GM10248 (cell line): ENCODE data around the gene VAMP4.
"Not testable (repeated sequence)": the region's sequence is repeated elsewhere in the genome, so short reads cannot be mapped to it uniquely, and the experiment has no call there.

ENCODE experiments used
- CTCF ChIA-PET: fragments of 300-600 bp; sonication (Branson Sonifier 250); formaldehyde crosslinking; extraction: SDS; loops from one replicate; lab custom pipeline; 2021; ENCODE audit warnings: antibody characterized with exemption; lab: Yijun Ruan, JAX
- POLR2A ChIA-PET: fragments of 350-650 bp; sonication (Branson Sonifier 250); formaldehyde crosslinking; extraction: SDS; loops from one replicate; lab custom pipeline; 2020; ENCODE audit warnings: antibody characterized with exemption; lab: Yijun Ruan, JAX
- DNase-seq: peaks from one replicate; pipeline ENCODE4 v3.0.0; 2012; ENCODE audit errors: extremely low spot score
- CTCF ChIP-seq: IDR thresholded peaks from 2 replicates; pipeline ENCODE4 v1.5.1; 2012; ENCODE audit warnings: mild to moderate bottlenecking, low read depth; ENCODE audit errors: extremely low read depth, missing control alignments, control extremely low read depth

VAMP4 gene

GRCh38 chr1:171730052-171730451 lies 11.8 kb downstream of the VAMP4 start:
- CTCF ChIA-PET = interaction anchor here (1.9 to 2.5 kb wide), 2 partner anchors 8 to 14 kb away, joined by 9 to 15 read pairs; no protein-coding TSS in a partner anchor
- TF ChIP-seq CTCF = no peak
- POLR2A ChIA-PET = no interaction called here
- no peak for DNase-seq

- ChIA-PET CTCF (interaction anchor here (0.8 kb wide), 1 partner anchor 11 kb away, joined by 3 read pairs; no protein-coding TSS in a partner anchor), POLR2A (no interaction called here)
- TF ChIP-seq CTCF = no peak
- no peak for DNase-seq
These were observed 14.1 kb downstream of the VAMP4 start for GRCh38 chr1:171727778-171728177.

- CTCF ChIA-PET, POLR2A ChIA-PET, DNase-seq: not testable (repeated sequence)
These were observed 18.7 kb downstream of the VAMP4 start for GRCh38 chr1:171723180-171723579.

GRCh38 chr1:171718848-171719247 lies 23.0 kb downstream of the VAMP4 start:
- ChIA-PET POLR2A (no interaction called here), CTCF (interaction anchor here (1.1 to 1.3 kb wide), 4 partner anchors 10 to 74 kb away, joined by 3 to 4 read pairs (median 4); no protein-coding TSS in a partner anchor)
- TF ChIP-seq CTCF = no peak
- DNase-seq = no peak

GRCh38 chr1:171718216-171718615 lies 23.6 kb downstream of the VAMP4 start:
- POLR2A ChIA-PET = no interaction called here
- no peak for DNase-seq
- CTCF ChIA-PET = interaction anchor here (1.0 to 1.3 kb wide), 5 partner anchors 11 to 84 kb away, joined by 3 to 4 read pairs (median 4); no protein-coding TSS in a partner anchor

GRCh38 chr1:171717062-171717718 lies 24.7 kb downstream of the VAMP4 start:
- ChIA-PET POLR2A (no interaction called here), CTCF (interaction anchor here (1.7 to 3.0 kb wide), 4 partner anchors 9 to 232 kb away, joined by 3 to 18 read pairs (median 14); partner anchors contain the start of gene PRRC2C)
- TF ChIP-seq CTCF = no peak
- DNase-seq = no peak

More at GRCh38 chr1:171718216-171718615, 23.6 kb downstream of the VAMP4 start:
- no peak for TF ChIP-seq CTCF

- POLR2A ChIA-PET = no interaction called here
These were observed 25.2 kb downstream of the VAMP4 start for GRCh38 chr1:171716616-171717015.

More at GRCh38 chr1:171716616-171717015, 25.2 kb downstream of the VAMP4 start:
- CTCF ChIA-PET = interaction anchor here (0.9 to 3.0 kb wide), 10 partner anchors 10 to 403 kb away, joined by 3 to 18 read pairs (median 5); partner anchors contain the start of genes FMO4 and PRRC2C
- no peak for TF ChIP-seq CTCF
- no peak for DNase-seq
